Osteocyte (in vitro differentiated cells): ENCODE measurements around the gene HNRNPH2. TPM values are rescaled to one million over a fixed set of nuclear protein-coding genes. Genes with fewer than 3 reads are reported as not detected.

ENCODE experiments used
- DNase-seq: peaks from one replicate; pipeline ENCODE4 v3.0.0; 2021; ENCODE audit warnings: mixed read lengths; ENCODE audit not compliant: unreplicated experiment; ENCODE audit errors: extremely low spot score
- H3K27ac Mint-ChIP-seq: one replicate; pipeline ENCODE4 v1.8.0; 2021; ENCODE audit warnings: mild to moderate bottlenecking, mixed read lengths; ENCODE audit not compliant: unreplicated experiment
- H3K27me3 Mint-ChIP-seq: one replicate; pipeline ENCODE4 v1.8.0; 2021; ENCODE audit warnings: mixed read lengths; ENCODE audit not compliant: unreplicated experiment
- H3K36me3 Mint-ChIP-seq: one replicate; pipeline ENCODE4 v1.8.0; 2021; ENCODE audit warnings: mixed read lengths; ENCODE audit not compliant: unreplicated experiment
- H3K4me1 Mint-ChIP-seq: one replicate; pipeline ENCODE4 v1.8.0; 2021; ENCODE audit warnings: mixed read lengths; ENCODE audit not compliant: unreplicated experiment
- H3K4me3 Mint-ChIP-seq: one replicate; pipeline ENCODE4 v1.8.0; 2021; ENCODE audit warnings: mild to moderate bottlenecking, moderate library complexity, mixed read lengths; ENCODE audit not compliant: unreplicated experiment
- H3K9me3 Mint-ChIP-seq: one replicate; pipeline ENCODE4 v1.8.0; 2021; ENCODE audit warnings: mixed read lengths; ENCODE audit not compliant: unreplicated experiment
- total RNA-seq: library from RNA; stranded (reverse); gene quantifications from 2 replicates; pipeline ENCODE4 v1.2.1, GENCODE V29; 2021
- TF ChIP-seq, protein P1 (sequence below): fragments of 200-600 bp; sonication (generic); IDR thresholded peaks from 2 replicates; pipeline ENCODE4 v1.5.0; 2021; ENCODE audit warnings: antibody characterized with exemption, mild to moderate bottlenecking, moderate library complexity

HNRNPH2 gene
- total RNA-seq, 1 donor from 2014 or later: 67.7 TPM

- Mint-ChIP-seq H3K4me3 (no peak overlapping the region), H3K36me3 (peaks cover 6% of the 10 kb centered on the region), H3K27ac (no peak overlapping the region), H3K4me1 (peaks cover 20% of the 10 kb centered on the region), H3K27me3 (no peaks in the 10 kb centered on the region), H3K9me3 (peaks cover 4% of the 10 kb centered on the region)
- no peak for DNase-seq
- TF ChIP-seq, protein P1, sequence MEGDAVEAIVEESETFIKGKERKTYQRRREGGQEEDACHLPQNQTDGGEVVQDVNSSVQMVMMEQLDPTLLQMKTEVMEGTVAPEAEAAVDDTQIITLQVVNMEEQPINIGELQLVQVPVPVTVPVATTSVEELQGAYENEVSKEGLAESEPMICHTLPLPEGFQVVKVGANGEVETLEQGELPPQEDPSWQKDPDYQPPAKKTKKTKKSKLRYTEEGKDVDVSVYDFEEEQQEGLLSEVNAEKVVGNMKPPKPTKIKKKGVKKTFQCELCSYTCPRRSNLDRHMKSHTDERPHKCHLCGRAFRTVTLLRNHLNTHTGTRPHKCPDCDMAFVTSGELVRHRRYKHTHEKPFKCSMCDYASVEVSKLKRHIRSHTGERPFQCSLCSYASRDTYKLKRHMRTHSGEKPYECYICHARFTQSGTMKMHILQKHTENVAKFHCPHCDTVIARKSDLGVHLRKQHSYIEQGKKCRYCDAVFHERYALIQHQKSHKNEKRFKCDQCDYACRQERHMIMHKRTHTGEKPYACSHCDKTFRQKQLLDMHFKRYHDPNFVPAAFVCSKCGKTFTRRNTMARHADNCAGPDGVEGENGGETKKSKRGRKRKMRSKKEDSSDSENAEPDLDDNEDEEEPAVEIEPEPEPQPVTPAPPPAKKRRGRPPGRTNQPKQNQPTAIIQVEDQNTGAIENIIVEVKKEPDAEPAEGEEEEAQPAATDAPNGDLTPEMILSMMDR: no peak
Observed at GRCh38 chrX:101416691-101417090, 8.7 kb downstream of the HNRNPH2 start.

DNA sequence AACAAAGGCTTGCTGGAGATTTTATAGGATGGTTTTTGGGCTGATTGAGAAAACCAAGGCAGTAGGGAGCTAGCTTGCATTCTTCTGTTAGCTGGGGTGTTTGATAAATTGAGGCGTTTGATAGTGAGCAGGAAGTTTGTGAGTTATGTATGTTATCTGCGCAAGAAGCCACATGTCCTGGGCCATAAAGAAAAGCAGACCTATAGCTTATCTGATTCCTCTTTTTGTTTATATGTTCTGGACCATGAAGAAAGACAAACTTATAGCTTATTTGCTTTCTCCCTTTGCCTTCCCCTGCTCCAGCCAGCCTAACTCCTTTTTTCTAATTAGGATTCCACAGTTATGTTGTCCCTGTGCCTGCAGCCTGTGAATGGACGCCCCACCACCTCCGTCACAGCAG, 9.2 kb downstream of the HNRNPH2 start:
- H3K27me3 Mint-ChIP-seq: no peaks in the 10 kb centered on the region
- H3K36me3 Mint-ChIP-seq: peaks cover 6% of the 10 kb centered on the region
- H3K4me3 Mint-ChIP-seq: peak overlapping the region; percentile 94
- H3K9me3 Mint-ChIP-seq: peaks cover 4% of the 10 kb centered on the region
- H3K27ac Mint-ChIP-seq: peak overlapping the region; percentile 99
- peaks cover 18% of the 10 kb centered on the region for H3K4me1 Mint-ChIP-seq
- TF ChIP-seq, protein P1: no peak
- no peak for DNase-seq

DNA sequence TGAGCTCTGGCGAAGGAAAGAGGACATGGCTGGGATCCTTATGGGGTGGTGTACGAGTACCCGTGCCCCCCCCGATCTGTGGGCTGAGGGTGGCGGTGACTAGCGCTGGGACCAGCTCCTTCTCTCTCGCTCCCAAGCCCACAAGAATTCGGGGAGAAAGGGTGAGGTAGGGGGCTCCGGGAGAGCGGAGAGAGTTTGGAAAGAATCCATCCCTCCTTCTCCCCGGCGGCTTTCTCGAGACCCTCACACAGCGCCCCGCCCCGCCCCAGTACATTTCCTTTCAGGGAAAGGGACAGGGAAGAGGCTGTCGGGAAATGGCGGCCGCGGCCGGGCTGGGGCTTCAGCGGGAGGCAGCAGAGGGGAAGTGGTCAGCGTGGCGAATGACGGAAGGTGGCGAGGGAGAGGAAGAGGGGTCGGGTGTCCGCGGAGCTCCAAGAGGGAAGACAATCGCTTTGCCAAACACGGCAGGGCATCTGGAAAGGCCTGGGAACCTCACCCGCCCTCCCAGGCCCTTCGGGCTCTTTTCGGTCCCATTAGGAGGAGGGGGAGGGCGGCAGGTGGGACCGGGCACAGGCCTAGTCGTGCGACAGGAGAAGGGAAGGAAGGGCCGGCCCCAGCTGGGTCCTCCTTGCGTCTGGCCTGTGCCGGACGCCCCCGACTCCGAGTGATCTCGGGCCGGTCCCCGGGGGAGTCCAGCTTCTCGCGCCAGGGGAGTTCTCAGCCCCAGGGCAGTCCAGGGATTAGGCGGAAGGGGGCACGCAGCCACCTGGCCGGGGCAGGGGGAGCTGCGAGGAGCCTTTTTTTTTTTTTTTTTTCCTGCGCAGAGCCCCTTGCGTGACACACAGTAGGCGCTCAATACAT, 10.2 kb downstream of the HNRNPH2 start:
- peak; percentile 89 for DNase-seq
- no peaks in the 10 kb centered on the region for H3K27me3 Mint-ChIP-seq

DNA sequence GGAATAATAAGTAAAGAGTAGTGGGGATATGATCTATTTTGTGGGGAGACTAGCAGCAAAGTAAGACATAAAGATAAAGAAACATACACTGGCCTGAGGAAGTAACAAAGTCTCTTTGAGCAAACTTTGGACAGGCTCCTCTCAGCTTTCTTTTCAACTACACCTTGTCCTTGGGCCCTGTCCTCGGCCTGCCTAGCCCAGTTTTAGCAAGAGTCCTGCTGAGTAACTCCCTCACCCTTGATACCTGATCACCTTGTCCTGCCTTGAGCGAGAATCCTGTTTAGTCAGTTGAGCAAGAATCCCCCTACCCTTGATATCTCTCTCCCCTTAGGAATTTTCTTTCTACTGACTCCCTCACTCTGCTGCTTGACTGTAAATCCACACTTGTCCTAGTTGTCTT, 11.5 kb downstream of the HNRNPH2 start:
- H3K27ac Mint-ChIP-seq: peak overlapping the region; percentile 99

More for the DNA sequence above, 10.2 kb downstream of the HNRNPH2 start:
- H3K4me3 Mint-ChIP-seq: peak overlapping the region; percentile 94
- peak overlapping the region; percentile 99 for H3K27ac Mint-ChIP-seq
- peaks cover 18% of the 10 kb centered on the region for H3K4me1 Mint-ChIP-seq
- peaks cover 7% of the 10 kb centered on the region for H3K36me3 Mint-ChIP-seq
- TF ChIP-seq, protein P1: no peak
- peaks cover 4% of the 10 kb centered on the region for H3K9me3 Mint-ChIP-seq

DNA sequence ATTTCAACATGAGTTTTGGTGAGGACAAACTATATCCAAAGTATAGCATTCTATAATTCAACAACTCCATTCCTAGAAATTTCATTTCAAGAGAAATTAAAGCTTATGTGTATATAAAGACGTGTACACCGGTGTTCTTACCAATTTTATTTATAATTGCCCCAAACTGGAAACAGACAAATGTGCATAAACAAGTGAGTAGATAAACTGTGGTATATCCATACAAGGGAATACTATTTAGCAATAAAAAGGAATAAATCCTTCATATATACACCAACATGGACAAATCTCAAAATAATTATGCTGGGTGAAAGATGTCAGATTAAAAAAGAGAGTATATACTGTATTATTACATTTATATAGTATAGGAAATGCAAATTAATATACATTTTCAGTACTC, 19.9 kb downstream of the HNRNPH2 start:
- no peak for DNase-seq
- H3K36me3 Mint-ChIP-seq: peaks cover 28% of the 10 kb centered on the region
- H3K4me3 Mint-ChIP-seq: no peak overlapping the region
- H3K27ac Mint-ChIP-seq: no peak overlapping the region
- TF ChIP-seq, protein P1: no peak
- no peaks in the 10 kb centered on the region for H3K27me3 Mint-ChIP-seq
- H3K9me3 Mint-ChIP-seq: peaks cover 16% of the 10 kb centered on the region
- peaks cover 15% of the 10 kb centered on the region for H3K4me1 Mint-ChIP-seq

More for the DNA sequence above, 11.5 kb downstream of the HNRNPH2 start:
- no peak for DNase-seq
- Mint-ChIP-seq H3K4me3 (peak overlapping the region; percentile 94), H3K4me1 (peaks cover 18% of the 10 kb centered on the region), H3K27me3 (no peaks in the 10 kb centered on the region), H3K36me3 (peaks cover 7% of the 10 kb centered on the region), H3K9me3 (peaks cover 4% of the 10 kb centered on the region)
- TF ChIP-seq, protein P1: no peak
